Neural cell (in vitro differentiated cells): ENCODE measurements around the gene SLC2A8. TPM values are rescaled to one million over a fixed set of nuclear protein-coding genes. Genes with fewer than 3 reads are reported as not detected.

Experiments
- H2AFZ ChIP-seq: fragments of 200-600, 300-800 bp; sonication (generic), shearing (Covaris generic); 2 replicates; pipeline ENCODE4 v1.6.0; 2014; ENCODE audit warnings: low read depth, mild to moderate bottlenecking, antibody characterized with exemption, low read length, moderate library complexity
- H3F3A ChIP-seq: fragments of 200-600 bp; shearing (Covaris generic); 2 replicates; pipeline ENCODE4 v1.6.1; 2016; ENCODE audit warnings: mild to moderate bottlenecking, moderate library complexity, mixed read lengths, antibody characterized with exemption, low read length; ENCODE audit not compliant: insufficient read depth, poor library complexity, severe bottlenecking
- H3K27ac ChIP-seq: fragments of 200-600, 300-800 bp; sonication (generic), shearing (Covaris generic); 2 replicates; pipeline ENCODE4 v1.5.1; 2014; ENCODE audit warnings: mild to moderate bottlenecking, low read length, moderate library complexity
- H3K27me3 ChIP-seq: fragments of 300-800, 200-600 bp; sonication (generic), shearing (Covaris generic); 2 replicates; pipeline ENCODE4 v1.6.0; 2014; ENCODE audit warnings: mild to moderate bottlenecking, low read depth, low read length, moderate library complexity; ENCODE audit not compliant: insufficient read depth
- H3K36me3 ChIP-seq: fragments of 300-800, 200-600 bp; sonication (generic), shearing (Covaris generic); 2 replicates; pipeline ENCODE4 v1.5.1; 2014; ENCODE audit warnings: mild to moderate bottlenecking, antibody characterized with exemption, low read length, moderate library complexity; ENCODE audit not compliant: insufficient read depth
- H3K4me2 ChIP-seq: fragments of 300-800, 200-600 bp; sonication (generic), shearing (Covaris generic); 2 replicates; pipeline ENCODE4 v1.6.0; 2014; ENCODE audit warnings: mild to moderate bottlenecking, low read length
- H3K4me3 ChIP-seq: fragments of 300-800, 200-600 bp; sonication (generic), shearing (Covaris generic); 2 replicates; pipeline ENCODE4 v1.5.1; 2014; ENCODE audit warnings: mild to moderate bottlenecking, low read length, moderate library complexity
- H3K79me2 ChIP-seq: fragments of 200-600 bp; shearing (Covaris generic); replicated peaks from 2 replicates; pipeline ENCODE4 v1.6.0; 2014; ENCODE audit warnings: mild to moderate bottlenecking, low read length, moderate library complexity; ENCODE audit not compliant: insufficient read depth
- H3K9ac ChIP-seq: fragments of 300-800, 200-600 bp; sonication (generic), shearing (Covaris generic); 2 replicates; pipeline ENCODE4 v1.6.1; 2016; ENCODE audit warnings: mild to moderate bottlenecking, low read length, mixed read lengths
- H3K9me2 ChIP-seq: fragments of 200-600 bp; shearing (Covaris generic); 2 replicates; pipeline ENCODE4 v1.6.1; 2016; ENCODE audit warnings: mild to moderate bottlenecking, low read length, mixed read lengths; ENCODE audit not compliant: insufficient read depth
- H3K9me3 ChIP-seq: fragments of 200-600, 300-800 bp; sonication (generic), shearing (Covaris generic); 2 replicates; pipeline ENCODE4 v1.6.1; 2016; ENCODE audit warnings: mild to moderate bottlenecking, mixed run types, low read length, moderate library complexity, mixed read lengths
- H4K20me1 ChIP-seq: fragments of 200-600 bp; shearing (Covaris generic); 2 replicates; pipeline ENCODE4 v1.6.1; 2016; ENCODE audit warnings: mild to moderate bottlenecking, mixed run types; ENCODE audit not compliant: insufficient read depth
- CTCF ChIP-seq: fragments of 450-650 bp; IDR thresholded peaks from 2 replicates; pipeline ENCODE4 v1.5.1; 2014; ENCODE audit warnings: antibody characterized with exemption, mild to moderate bottlenecking, moderate library complexity; ENCODE audit not compliant: poor library complexity, severe bottlenecking
- EP300 ChIP-seq: fragments of 450-650 bp; conservative IDR thresholded peaks from 2 replicates; pipeline ENCODE4 v1.6.1; 2014; ENCODE audit warnings: antibody characterized with exemption, mild to moderate bottlenecking, moderate library complexity; ENCODE audit not compliant: poor library complexity, severe bottlenecking
- EZH2 ChIP-seq: fragments of 200-600, 300-800 bp; shearing (Covaris generic), sonication (generic); IDR thresholded peaks from 2 replicates; pipeline ENCODE4 v1.6.1; 2014; ENCODE audit warnings: antibody characterized with exemption, low read length, borderline replicate concordance, mild to moderate bottlenecking; ENCODE audit not compliant: insufficient read depth, poor library complexity, severe bottlenecking
- MXI1 ChIP-seq: fragments of 450-650 bp; conservative IDR thresholded peaks from 2 replicates; pipeline ENCODE4 v1.6.1; 2014; ENCODE audit warnings: antibody characterized with exemption, mild to moderate bottlenecking; ENCODE audit not compliant: poor library complexity, severe bottlenecking
- POLR2AphosphoS5 ChIP-seq: IDR thresholded peaks from 2 replicates; pipeline ENCODE4 v1.6.1; 2012
- RAD21 ChIP-seq: fragments of 450-650 bp; conservative IDR thresholded peaks from 2 replicates; pipeline ENCODE4 v1.6.1; 2014; ENCODE audit warnings: antibody characterized with exemption, mild to moderate bottlenecking, moderate library complexity
- REST ChIP-seq: IDR thresholded peaks from 2 replicates; pipeline ENCODE4 v1.6.1; 2012; ENCODE audit warnings: borderline replicate concordance
- SMC3 ChIP-seq: fragments of 450-650 bp; conservative IDR thresholded peaks from 2 replicates; pipeline ENCODE4 v1.6.1; 2014; ENCODE audit warnings: antibody characterized with exemption, mild to moderate bottlenecking, moderate library complexity; ENCODE audit not compliant: poor library complexity
- TAF1 ChIP-seq: IDR thresholded peaks from 2 replicates; pipeline ENCODE4 v1.6.1; 2012; ENCODE audit warnings: low read depth
- polyA plus RNA-seq: library from polyadenylated mRNA; depleted of rRNA; stranded (reverse); fragments of >200 nt; gene quantifications from 2 replicates; pipeline ENCODE4 v1.2.3, GENCODE V29; 2014

SLC2A8 gene
- polyA plus RNA-seq, 1 donor from 2014 or later: 10.2 TPM

GRCh38 chr9:127447416-127448111 is 50.6 kb downstream of the SLC2A8 start:
- H3K27ac ChIP-seq: no peak overlapping the region

More at GRCh38 chr9:127447416-127448111, 50.6 kb downstream of the SLC2A8 start:
- no peaks in the 10 kb centered on the region for H3F3A ChIP-seq
- no peaks in the 10 kb centered on the region for H3K9me3 ChIP-seq
- no peak overlapping the region for H3K9ac ChIP-seq
- no peak overlapping the region for H3K4me2 ChIP-seq
- no peaks in the 10 kb centered on the region for H3K9me2 ChIP-seq
- no peak overlapping the region for H3K4me3 ChIP-seq
- peaks cover 8% of the 10 kb centered on the region for H3K79me2 ChIP-seq
- H3K36me3 ChIP-seq: peaks cover 7% of the 10 kb centered on the region
- H3K27me3 ChIP-seq: no peaks in the 10 kb centered on the region
- no peaks in the 10 kb centered on the region for H4K20me1 ChIP-seq
- no peak for TF ChIP-seq EZH2
- no peak for TF ChIP-seq RAD21
- no peak for TF ChIP-seq REST
- no peak for TF ChIP-seq TAF1
- no peak for TF ChIP-seq SMC3
- TF ChIP-seq MXI1: no peak
- TF ChIP-seq CTCF: no peak
- no peak for TF ChIP-seq EP300
- TF ChIP-seq POLR2AphosphoS5: no peak
- H2AFZ ChIP-seq: no peak overlapping the region
